DLD1 (cell line): ENCODE data around the gene SLC24A4.
"Not testable (repeated sequence)": the region's sequence is repeated elsewhere in the genome, so short reads cannot be mapped to it uniquely, and the experiment has no call there.

Source experiments
- in situ Hi-C: cut with HindIII; loops from 2 replicates; pipeline ENCODE4 v1.10.0; 2017; ENCODE audit warnings: low sequenced_read_pairs

Gene SLC24A4

GRCh38 chr14:92397953-92398564, 75.1 kb downstream of the SLC24A4 start:
- in situ Hi-C loops, result no loop called here

GRCh38 chr14:92398888-92399636, 76.1 kb downstream of the SLC24A4 start:
- in situ Hi-C loops, result no loop called here

- in situ Hi-C loops, result no loop called here
Measured at GRCh38 chr14:92400579-92401444, 77.8 kb downstream of the SLC24A4 start.

- in situ Hi-C loops, result no loop called here
Measured at GRCh38 chr14:92401561-92401960, 78.6 kb downstream of the SLC24A4 start.

- in situ Hi-C loops, result not testable (repeated sequence)
Measured at GRCh38 chr14:92402500-92402899, 79.5 kb downstream of the SLC24A4 start.

GRCh38 chr14:92404018-92404417, 81.1 kb downstream of the SLC24A4 start:
- in situ Hi-C loops, result no loop called here

- in situ Hi-C loops, result no loop called here
Measured at GRCh38 chr14:92404421-92404820, 81.5 kb downstream of the SLC24A4 start.

- in situ Hi-C loops, result no loop called here
Measured at GRCh38 chr14:92404938-92405337, 82.0 kb downstream of the SLC24A4 start.

GRCh38 chr14:92407410-92407809, 84.4 kb downstream of the SLC24A4 start:
- in situ Hi-C loops, result no loop called here

- in situ Hi-C loops, result no loop called here
Measured at GRCh38 chr14:92409043-92409442, 86.1 kb downstream of the SLC24A4 start.

GRCh38 chr14:92411135-92411534, 88.2 kb downstream of the SLC24A4 start:
- in situ Hi-C loops, result no loop called here

- in situ Hi-C loops, result no loop called here
Measured at GRCh38 chr14:92411941-92412340, 89.0 kb downstream of the SLC24A4 start.

GRCh38 chr14:92412912-92413311, 89.9 kb downstream of the SLC24A4 start:
- in situ Hi-C loops, result no loop called here

GRCh38 chr14:92413379-92413778, 90.4 kb downstream of the SLC24A4 start:
- in situ Hi-C loops, result no loop called here

- in situ Hi-C loops, result no loop called here
Measured at GRCh38 chr14:92414690-92415445, 91.9 kb downstream of the SLC24A4 start.

- in situ Hi-C loops, result no loop called here
Measured at GRCh38 chr14:92415969-92416368, 93.0 kb downstream of the SLC24A4 start.

- in situ Hi-C loops, result no loop called here
Measured at GRCh38 chr14:92416544-92416943, 93.6 kb downstream of the SLC24A4 start.

GRCh38 chr14:92417759-92418158, 94.8 kb downstream of the SLC24A4 start:
- in situ Hi-C loops, result no loop called here

GRCh38 chr14:92421751-92422150, 98.8 kb downstream of the SLC24A4 start:
- in situ Hi-C loops, result no loop called here

GRCh38 chr14:92425101-92425500, 102.1 kb downstream of the SLC24A4 start:
- in situ Hi-C loops, result no loop called here

GRCh38 chr14:92426237-92426636, 103.3 kb downstream of the SLC24A4 start:
- in situ Hi-C loops, result no loop called here
